H9 (cell line): Measurements from ENCODE around the gene POLK. TPM values are rescaled to one million over a fixed set of nuclear protein-coding genes. Genes with fewer than 3 reads are reported as not detected.

Experiments
- DNase-seq: peaks from one replicate; pipeline ENCODE4 v3.0.0-alpha.2; 2017
- H2AFZ ChIP-seq: one replicate; pipeline ENCODE4 v1.6.1; 2013; ENCODE audit warnings: mild to moderate bottlenecking, low read length, control low read depth, moderate library complexity
- H2AK5ac ChIP-seq: 2 replicates; pipeline ENCODE4 v1.6.1; 2013; ENCODE audit warnings: low read length, control low read depth, mixed read lengths; ENCODE audit not compliant: insufficient read length
- H2BK120ac ChIP-seq: one replicate; pipeline ENCODE4 v1.6.1; 2013; ENCODE audit warnings: low read depth, mild to moderate bottlenecking, low read length, control low read depth, inconsistent platforms; ENCODE audit not compliant: poor library complexity, severe bottlenecking
- H2BK12ac ChIP-seq: 2 replicates; pipeline ENCODE4 v1.6.1; 2013; ENCODE audit warnings: low read length, control low read depth, mixed read lengths, low read depth; ENCODE audit not compliant: insufficient read length
- H2BK15ac ChIP-seq: 2 replicates; pipeline ENCODE4 v1.6.1; 2013; ENCODE audit warnings: low read depth, low read length, control low read depth
- H2BK20ac ChIP-seq: one replicate; pipeline ENCODE4 v1.6.1; 2013; ENCODE audit warnings: low read depth, mild to moderate bottlenecking, low read length, control low read depth, inconsistent platforms; ENCODE audit not compliant: poor library complexity, severe bottlenecking
- H2BK5ac ChIP-seq: 2 replicates; pipeline ENCODE4 v1.6.1; 2013; ENCODE audit warnings: low read length, control low read depth, mixed read lengths; ENCODE audit not compliant: insufficient read length
- H3K14ac ChIP-seq: 2 replicates; pipeline ENCODE4 v1.6.1; 2013; ENCODE audit warnings: low read length, control low read depth; ENCODE audit not compliant: insufficient read depth
- H3K18ac ChIP-seq: 2 replicates; pipeline ENCODE4 v1.6.1; 2013; ENCODE audit warnings: low read depth, mild to moderate bottlenecking, mixed read lengths, low read length, control low read depth; ENCODE audit not compliant: insufficient read length
- H3K23ac ChIP-seq: 2 replicates; pipeline ENCODE4 v1.6.1; 2013; ENCODE audit warnings: low read length, control low read depth, mixed read lengths, low read depth; ENCODE audit not compliant: insufficient read length
- H3K23me2 ChIP-seq: 2 replicates; pipeline ENCODE4 v1.6.1; 2013; ENCODE audit warnings: low read depth, mild to moderate bottlenecking, mixed read lengths, low read length, control low read depth; ENCODE audit not compliant: insufficient read length, poor library complexity, severe bottlenecking
- H3K27ac ChIP-seq: 2 replicates; pipeline ENCODE4 v1.5.1; 2013; ENCODE audit warnings: low read length, control low read depth, mixed read lengths, low read depth; ENCODE audit not compliant: insufficient read length
- H3K27me3 ChIP-seq: 2 replicates; pipeline ENCODE4 v1.6.1; 2013; ENCODE audit warnings: low read length, control low read depth, inconsistent platforms; ENCODE audit not compliant: insufficient read depth
- H3K4ac ChIP-seq: 2 replicates; pipeline ENCODE4 v1.6.1; 2013; ENCODE audit warnings: low read depth, mild to moderate bottlenecking, control low read depth, inconsistent platforms, low read length, moderate library complexity
- H3K4me1 ChIP-seq: 2 replicates; pipeline ENCODE4 v1.6.1; 2013; ENCODE audit warnings: low read length, control low read depth, inconsistent platforms; ENCODE audit not compliant: insufficient read depth
- H3K4me2 ChIP-seq: 2 replicates; pipeline ENCODE4 v1.6.1; 2013; ENCODE audit warnings: low read length, control low read depth, mixed read lengths; ENCODE audit not compliant: insufficient read length, insufficient read depth
- H3K56ac ChIP-seq: 2 replicates; pipeline ENCODE4 v1.6.1; 2013; ENCODE audit warnings: low read depth, mild to moderate bottlenecking, mixed read lengths, low read length, control low read depth; ENCODE audit not compliant: insufficient read length
- H3K79me1 ChIP-seq: 2 replicates; pipeline ENCODE4 v1.6.1; 2013; ENCODE audit warnings: low read depth, mild to moderate bottlenecking, moderate library complexity, low read length, control low read depth, inconsistent platforms; ENCODE audit not compliant: insufficient read depth, poor library complexity, severe bottlenecking
- H3K79me2 ChIP-seq: 2 replicates; pipeline ENCODE4 v1.6.1; 2013; ENCODE audit warnings: low read length, control low read depth, inconsistent platforms; ENCODE audit not compliant: insufficient read depth
- H3K9ac ChIP-seq: 2 replicates; pipeline ENCODE4 v1.6.1; 2013; ENCODE audit warnings: low read length, control low read depth, mixed read lengths; ENCODE audit not compliant: insufficient read length; ENCODE audit errors: extremely low read depth
- H3K9me3 ChIP-seq: one replicate; pipeline ENCODE4 v1.6.1; 2013; ENCODE audit warnings: low read depth, low read length, inconsistent platforms; ENCODE audit not compliant: control insufficient read depth
- H3T11ph ChIP-seq: one replicate; pipeline ENCODE4 v1.6.1; 2013; ENCODE audit warnings: mild to moderate bottlenecking, low read length, control low read depth, inconsistent platforms
- H4K20me1 ChIP-seq: one replicate; pipeline ENCODE4 v1.6.1; 2013; ENCODE audit not compliant: control insufficient read depth, insufficient read length, insufficient read depth
- H4K5ac ChIP-seq: 2 replicates; pipeline ENCODE4 v1.6.1; 2013; ENCODE audit warnings: low read depth, mild to moderate bottlenecking, mixed read lengths, low read length, control low read depth; ENCODE audit not compliant: insufficient read length
- H4K8ac ChIP-seq: replicated peaks from 2 replicates; pipeline ENCODE4 v1.6.1; 2013; ENCODE audit warnings: low read length, control low read depth, mixed read lengths, low read depth; ENCODE audit not compliant: insufficient read length
- H4K91ac ChIP-seq: 2 replicates; pipeline ENCODE4 v1.6.1; 2013; ENCODE audit warnings: low read depth, mild to moderate bottlenecking, moderate library complexity, mixed read lengths, low read length, control low read depth; ENCODE audit not compliant: insufficient read length
- H3K27ac Mint-ChIP-seq, 3 experiments: 2 replicates in 2 of 3; 3 replicates in 1 of 3; pipeline ENCODE4 v1.8.0; 2020 to 2021; ENCODE audit warnings: mixed read lengths in 3 of 3, mild to moderate bottlenecking in 1 of 3, moderate library complexity in 1 of 3
- H3K27me3 Mint-ChIP-seq: 2 replicates; pipeline ENCODE4 v1.8.0; 2021; ENCODE audit warnings: low read depth, mild to moderate bottlenecking, moderate library complexity, mixed read lengths
- H3K36me3 Mint-ChIP-seq, 3 experiments: 2 replicates in 2 of 3; 3 replicates in 1 of 3; pipeline ENCODE4 v1.8.0; 2020 to 2021; ENCODE audit warnings: low read depth in 3 of 3, mixed read lengths in 3 of 3; ENCODE audit not compliant: insufficient read depth in 1 of 3
- H3K4me1 Mint-ChIP-seq, 2 experiments: 2 replicates each; pipeline ENCODE4 v1.8.0; 2020; ENCODE audit warnings: mixed read lengths in 2 of 2
- H3K4me3 Mint-ChIP-seq, 2 experiments: 2 replicates in 1 of 2; 3 replicates in 1 of 2; pipeline ENCODE4 v1.8.0; 2020 to 2021; ENCODE audit warnings: mild to moderate bottlenecking in 2 of 2, mixed read lengths in 2 of 2, moderate library complexity in 1 of 2
- H3K9me3 Mint-ChIP-seq, 2 experiments: 2 replicates in 1 of 2; 3 replicates in 1 of 2; pipeline ENCODE4 v1.8.0; 2020; ENCODE audit warnings: mild to moderate bottlenecking in 2 of 2, mixed read lengths in 2 of 2, moderate library complexity in 1 of 2
- WGBS: extraction: QIAGEN DNeasy Blood & Tissue Kit; methylation state at CpG from one replicate; pipeline ENCODE4 v1.1.7; 2013; ENCODE audit warnings: missing lambda C conversion rate, low lambda C conversion rate, mixed read lengths; ENCODE audit not compliant: insufficient read length; ENCODE audit errors: extremely low coverage; 5-methylcytosine and 5-hydroxymethylcytosine counted together
- total RNA-seq: library from RNA; stranded (reverse); gene quantifications from 2 replicates; pipeline ENCODE4 v1.2.1, GENCODE V29; 2021
- TF ChIP-seq, protein P1 (sequence below): fragments of 200-600 bp; sonication (generic); conservative IDR thresholded peaks from 3 replicates; pipeline ENCODE4 v1.8.0; 2021; ENCODE audit warnings: antibody characterized with exemption, mild to moderate bottlenecking

The POLK gene
- total RNA-seq, 1 experiment from 2014 or later, result 7.6 TPM

GRCh38 chr5:75510417-75510835 is 1.3 kb upstream of the POLK start:
- Histone ChIP-seq H3K18ac (no peak overlapping the region), H2BK15ac (no peak overlapping the region; the same call in 1 of the 2 replicates), H3K23me2 (peaks cover 5% of the 10 kb centered on the region), H3T11ph (no peak overlapping the region), H3K27ac (no peak overlapping the region), H3K9me3 (no peaks in the 10 kb centered on the region), H3K4ac (no peak overlapping the region), H3K27me3 (no peaks in the 10 kb centered on the region), H3K79me1 (no peaks in the 10 kb centered on the region), H2BK120ac (no peak overlapping the region), H3K4me2 (peak overlapping the region; percentile 99), H4K91ac (no peak overlapping the region), H4K20me1 (no peaks in the 10 kb centered on the region), H2BK20ac (no peak overlapping the region), H2AFZ (no peak overlapping the region), H3K23ac (no peak overlapping the region), H4K8ac (no peak overlapping the region), H3K4me1 (no peaks in the 10 kb centered on the region), H2BK12ac (no peak overlapping the region), H2BK5ac (no peak overlapping the region), H4K5ac (no peak overlapping the region), H2AK5ac (no peak overlapping the region), H3K14ac (no peak overlapping the region), H3K9ac (peak overlapping the region; percentile 80), H3K79me2 (peaks cover 9% of the 10 kb centered on the region; the same call in 1 of the 2 replicates), H3K56ac (no peak overlapping the region)
- H3K4me3 Mint-ChIP-seq, result peak overlapping the region; percentile 95 to 99
- no peaks in the 10 kb centered on the region for H3K27me3 Mint-ChIP-seq
- peak overlapping the region; percentile 57 to 87 (median 65); a peak in 3 of 7 replicates for H3K27ac Mint-ChIP-seq
- DNase-seq, result no peak
- peaks cover 19 to 23% of the 10 kb centered on the region in 2 experiments for H3K4me1 Mint-ChIP-seq
- H3K36me3 Mint-ChIP-seq, result peaks cover 2 to 8% (median 8%) of the 10 kb centered on the region in 3 experiments; a peak in 6 of 7 replicates
- TF ChIP-seq, protein P1, sequence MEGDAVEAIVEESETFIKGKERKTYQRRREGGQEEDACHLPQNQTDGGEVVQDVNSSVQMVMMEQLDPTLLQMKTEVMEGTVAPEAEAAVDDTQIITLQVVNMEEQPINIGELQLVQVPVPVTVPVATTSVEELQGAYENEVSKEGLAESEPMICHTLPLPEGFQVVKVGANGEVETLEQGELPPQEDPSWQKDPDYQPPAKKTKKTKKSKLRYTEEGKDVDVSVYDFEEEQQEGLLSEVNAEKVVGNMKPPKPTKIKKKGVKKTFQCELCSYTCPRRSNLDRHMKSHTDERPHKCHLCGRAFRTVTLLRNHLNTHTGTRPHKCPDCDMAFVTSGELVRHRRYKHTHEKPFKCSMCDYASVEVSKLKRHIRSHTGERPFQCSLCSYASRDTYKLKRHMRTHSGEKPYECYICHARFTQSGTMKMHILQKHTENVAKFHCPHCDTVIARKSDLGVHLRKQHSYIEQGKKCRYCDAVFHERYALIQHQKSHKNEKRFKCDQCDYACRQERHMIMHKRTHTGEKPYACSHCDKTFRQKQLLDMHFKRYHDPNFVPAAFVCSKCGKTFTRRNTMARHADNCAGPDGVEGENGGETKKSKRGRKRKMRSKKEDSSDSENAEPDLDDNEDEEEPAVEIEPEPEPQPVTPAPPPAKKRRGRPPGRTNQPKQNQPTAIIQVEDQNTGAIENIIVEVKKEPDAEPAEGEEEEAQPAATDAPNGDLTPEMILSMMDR, result no peak
- H3K9me3 Mint-ChIP-seq, result no peaks in the 10 kb centered on the region; a peak in 1 of 5 replicates
- WGBS, result no CpG with 5 or more reads among the region's 15 CpGs
